Measurements from ENCODE around the gene NLRX1.
"Not testable (repeated sequence)": the region's sequence is repeated elsewhere in the genome, so short reads cannot be mapped to it uniquely, and the experiment has no call there.

The NLRX1 gene

DNA sequence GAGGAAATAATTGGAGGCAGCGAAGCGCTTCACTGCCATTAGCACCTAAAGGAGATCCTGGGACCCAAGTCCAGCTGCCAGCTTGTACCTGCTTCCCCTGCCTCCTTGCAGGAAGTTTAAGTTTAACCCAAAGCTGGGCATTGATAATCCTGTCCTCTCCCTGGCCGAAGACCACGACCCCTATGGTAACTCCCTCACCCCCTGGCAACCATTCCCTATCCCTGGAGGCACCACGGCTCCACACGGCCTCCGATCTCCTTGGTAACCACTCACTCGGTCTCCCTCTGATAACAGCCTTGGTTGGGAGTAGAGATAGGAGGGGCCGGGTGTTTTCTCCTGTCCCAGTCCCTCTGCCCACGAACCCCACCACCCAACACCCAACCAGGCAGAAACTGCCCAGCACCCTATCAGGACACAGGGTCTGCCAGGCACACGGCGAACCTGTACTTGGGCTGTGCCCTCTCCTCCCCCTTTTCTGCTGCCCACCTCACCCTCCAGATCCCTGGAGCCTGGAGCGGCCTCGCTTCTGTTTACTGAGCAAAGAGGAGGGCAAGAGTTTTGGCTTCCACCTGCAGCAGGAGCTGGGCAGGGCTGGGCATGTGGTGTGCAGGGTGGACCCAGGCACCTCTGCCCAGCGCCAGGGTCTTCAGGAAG, 17.6 kb downstream of the NLRX1 start:
- in situ Hi-C loops (cut with MboI; ENCODE audit: low sequenced_read_pairs) = no loop called here

DNA sequence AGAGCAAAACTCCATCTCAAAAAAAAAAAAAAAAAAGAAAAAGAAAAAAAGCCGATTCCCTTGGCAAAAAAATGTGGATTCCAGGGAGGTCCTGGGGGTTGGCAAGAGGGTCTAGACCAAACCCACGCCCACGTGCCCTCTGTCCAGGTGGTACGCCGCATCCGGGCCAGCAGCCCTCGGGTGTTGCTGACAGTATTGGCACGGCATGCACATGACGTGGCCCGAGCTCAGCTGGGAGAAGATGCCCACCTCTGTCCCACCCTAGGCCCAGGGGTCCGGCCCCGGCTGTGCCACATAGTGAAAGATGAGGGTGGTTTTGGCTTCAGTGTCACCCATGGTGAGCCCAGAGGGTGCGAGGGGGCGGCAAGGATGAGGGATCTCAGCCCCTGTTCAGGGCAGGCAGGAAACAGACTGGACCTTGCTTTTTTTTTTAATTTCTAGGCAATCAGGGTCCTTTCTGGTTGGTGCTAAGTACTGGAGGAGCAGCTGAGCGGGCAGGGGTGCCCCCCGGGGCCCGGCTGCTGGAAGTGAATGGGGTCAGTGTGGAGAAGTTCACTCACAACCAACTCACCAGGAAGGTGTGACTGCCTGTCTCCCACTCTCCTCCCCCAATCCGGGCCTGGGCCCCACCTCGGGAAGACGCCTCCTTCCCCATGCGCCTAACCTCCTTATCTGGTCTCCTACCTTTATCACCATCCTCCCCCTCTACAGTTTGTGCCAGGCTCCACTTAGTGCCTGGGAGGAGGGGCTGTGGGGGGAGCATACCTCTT, 18.8 kb downstream of the NLRX1 start:
- in situ Hi-C loops (cut with MboI; ENCODE audit: low sequenced_read_pairs) = no loop called here

DNA sequence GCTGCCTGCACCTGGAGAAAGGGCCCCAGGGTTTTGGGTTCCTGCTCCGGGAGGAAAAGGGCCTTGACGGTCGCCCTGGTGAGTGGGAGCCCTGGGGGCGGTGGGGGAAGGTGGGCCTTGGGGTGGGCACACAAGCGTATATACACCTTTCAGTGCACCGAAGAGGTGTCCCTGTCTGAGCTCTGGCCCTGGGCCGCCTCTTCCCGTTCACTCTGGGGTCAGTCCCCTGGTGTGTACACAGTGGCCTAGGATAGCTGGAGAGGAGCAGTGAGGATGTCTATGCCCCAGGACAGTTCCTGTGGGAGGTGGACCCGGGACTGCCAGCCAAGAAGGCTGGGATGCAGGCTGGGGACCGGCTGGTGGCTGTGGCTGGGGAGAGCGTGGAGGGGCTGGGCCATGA, 19.5 kb downstream of the NLRX1 start:
- in situ Hi-C loops (cut with MboI; ENCODE audit: low sequenced_read_pairs) = no loop called here

DNA sequence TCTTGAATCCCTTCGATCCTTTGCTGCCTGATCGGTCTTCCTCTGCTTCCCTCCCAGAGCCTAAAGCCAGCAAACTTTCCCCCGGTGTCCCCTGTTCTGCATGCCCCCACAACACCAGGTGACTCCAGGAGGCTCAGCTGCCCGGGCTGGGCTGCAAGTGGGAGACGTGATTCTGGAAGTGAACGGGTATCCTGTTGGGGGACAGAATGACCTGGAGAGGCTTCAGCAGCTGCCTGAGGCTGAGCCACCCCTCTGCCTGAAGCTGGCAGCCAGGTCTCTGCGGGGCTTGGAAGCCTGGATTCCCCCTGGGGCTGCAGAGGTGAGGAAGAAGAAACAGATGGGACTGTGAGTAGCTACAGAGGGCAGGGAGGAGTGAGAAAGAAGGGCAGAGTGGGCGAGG, 20.4 kb downstream of the NLRX1 start:
- in situ Hi-C loops (cut with MboI; ENCODE audit: low sequenced_read_pairs) = no loop called here

DNA sequence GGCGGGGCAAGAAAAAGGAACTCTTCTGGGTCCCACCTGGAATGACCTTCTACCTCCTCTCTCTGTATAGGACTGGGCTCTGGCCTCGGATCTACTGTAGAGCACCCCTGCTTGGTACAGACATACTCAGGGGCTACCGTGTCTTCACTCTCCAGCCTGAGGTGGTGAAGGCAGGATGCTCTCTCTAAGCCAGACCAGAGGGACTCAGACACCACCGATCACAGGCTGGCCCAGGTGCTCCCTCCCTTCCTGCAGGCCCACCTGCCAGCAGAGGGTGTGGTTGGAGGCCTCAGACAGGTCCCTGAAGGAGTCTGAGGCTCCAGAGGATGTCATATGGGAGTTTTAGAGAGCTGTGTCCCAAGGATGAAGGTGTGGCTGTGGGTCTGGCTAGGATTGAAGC, 20.9 kb downstream of the NLRX1 start:
- in situ Hi-C loops (cut with MboI; ENCODE audit: low sequenced_read_pairs) = no loop called here

DNA sequence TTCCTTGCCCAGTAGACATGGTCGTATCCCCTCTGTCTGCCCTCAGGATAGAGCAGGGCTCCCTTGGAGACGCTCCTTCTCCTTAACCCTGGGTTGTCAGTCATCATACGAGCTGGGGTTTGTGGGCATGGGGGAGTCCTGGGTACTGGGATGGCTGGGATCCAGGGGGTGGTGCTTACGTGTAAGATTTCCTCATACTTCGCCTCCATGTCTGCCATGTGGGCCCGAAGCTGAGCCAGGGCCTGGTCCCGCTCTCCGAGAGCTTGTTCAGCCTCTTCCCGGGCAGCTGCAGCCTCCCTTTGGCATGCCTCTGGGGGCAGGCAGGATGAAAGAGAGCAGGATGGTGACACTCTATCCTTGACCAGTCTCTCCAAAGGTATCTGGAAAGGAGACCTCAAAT, 22.0 kb downstream of the NLRX1 start:
- in situ Hi-C loops (cut with MboI; ENCODE audit: low sequenced_read_pairs) = no loop called here

DNA sequence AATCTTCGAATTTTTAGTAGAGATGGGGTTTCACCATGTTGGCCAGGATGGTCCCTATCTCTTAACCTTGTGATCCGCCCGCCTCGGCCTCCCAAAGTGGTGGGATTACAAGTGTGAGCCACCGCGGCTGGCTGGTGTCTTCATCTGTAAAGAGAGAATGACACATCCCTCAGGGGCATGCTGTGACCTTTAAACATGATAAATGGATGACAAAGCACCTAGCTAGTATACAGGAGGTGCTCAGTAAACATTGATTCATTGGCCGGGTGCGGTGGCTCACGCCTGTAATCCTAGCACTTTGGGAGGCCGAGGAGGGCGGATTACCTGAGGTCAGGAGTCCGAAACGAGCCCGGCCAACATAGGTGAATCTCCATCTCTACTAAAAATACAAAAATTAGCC, 22.7 kb downstream of the NLRX1 start:
- in situ Hi-C loops (cut with MboI; ENCODE audit: low sequenced_read_pairs) = not testable (repeated sequence)

DNA sequence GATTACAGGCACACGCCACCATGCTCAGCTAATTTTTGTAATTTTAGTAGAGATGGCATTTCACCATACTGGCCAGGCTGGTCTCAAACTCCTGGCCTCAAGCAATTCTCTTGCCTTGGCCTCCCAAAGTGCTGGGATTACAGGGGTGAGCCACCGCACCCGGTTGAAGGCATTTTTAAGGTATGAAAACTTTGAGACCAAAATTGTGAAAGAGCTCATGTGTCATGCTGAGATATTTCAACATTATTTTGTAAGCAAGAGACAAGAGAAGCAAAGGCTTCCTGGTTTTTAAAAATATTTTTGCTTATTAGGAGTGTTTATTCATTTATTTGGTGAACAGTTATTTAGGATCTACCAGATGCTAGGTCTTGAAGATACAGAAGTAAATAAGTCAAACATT, 23.6 kb downstream of the NLRX1 start:
- in situ Hi-C loops (cut with MboI; ENCODE audit: low sequenced_read_pairs) = no loop called here

DNA sequence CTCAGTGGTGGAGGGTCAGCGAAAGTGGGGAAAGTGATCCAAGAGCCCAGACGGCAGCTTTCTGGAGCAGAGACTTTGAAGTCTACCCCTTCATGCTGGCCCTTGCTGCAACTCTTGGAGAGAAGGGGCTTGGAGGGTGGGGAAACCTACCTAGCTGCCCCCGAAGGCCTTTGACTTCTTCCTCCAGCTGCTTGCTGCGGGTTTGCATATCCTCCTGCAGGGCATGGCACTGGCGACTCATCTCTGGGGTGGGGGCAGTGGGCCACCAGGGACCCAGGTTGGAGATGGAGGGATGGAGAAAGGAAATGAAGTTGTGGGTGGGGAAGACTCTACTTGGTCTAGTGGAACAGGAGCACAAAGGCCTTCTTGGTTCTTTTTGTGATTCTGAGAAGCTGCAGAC, 24.5 kb downstream of the NLRX1 start:
- in situ Hi-C loops (cut with MboI; ENCODE audit: low sequenced_read_pairs) = no loop called here

DNA sequence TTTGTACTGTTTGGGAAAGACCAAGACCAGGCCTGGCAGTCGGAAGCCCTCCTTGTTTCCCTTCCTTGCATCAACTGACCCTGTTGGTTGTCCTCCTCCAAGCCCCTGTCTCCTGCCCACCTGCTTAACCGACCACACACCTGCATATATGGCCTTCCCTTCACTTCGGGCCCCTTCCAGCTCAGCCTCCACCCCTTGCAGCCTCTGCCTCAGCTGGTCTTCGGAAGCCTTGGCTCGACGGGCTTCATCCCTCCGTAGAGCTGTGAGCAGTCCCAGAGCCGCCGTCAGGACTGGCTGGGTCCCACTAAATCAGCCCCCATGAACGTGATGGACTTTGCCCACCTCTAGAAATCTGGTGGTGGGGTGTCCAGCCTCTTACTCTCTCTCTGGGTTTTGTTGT, 25.1 kb downstream of the NLRX1 start:
- in situ Hi-C loops (cut with MboI; ENCODE audit: low sequenced_read_pairs) = no loop called here

DNA sequence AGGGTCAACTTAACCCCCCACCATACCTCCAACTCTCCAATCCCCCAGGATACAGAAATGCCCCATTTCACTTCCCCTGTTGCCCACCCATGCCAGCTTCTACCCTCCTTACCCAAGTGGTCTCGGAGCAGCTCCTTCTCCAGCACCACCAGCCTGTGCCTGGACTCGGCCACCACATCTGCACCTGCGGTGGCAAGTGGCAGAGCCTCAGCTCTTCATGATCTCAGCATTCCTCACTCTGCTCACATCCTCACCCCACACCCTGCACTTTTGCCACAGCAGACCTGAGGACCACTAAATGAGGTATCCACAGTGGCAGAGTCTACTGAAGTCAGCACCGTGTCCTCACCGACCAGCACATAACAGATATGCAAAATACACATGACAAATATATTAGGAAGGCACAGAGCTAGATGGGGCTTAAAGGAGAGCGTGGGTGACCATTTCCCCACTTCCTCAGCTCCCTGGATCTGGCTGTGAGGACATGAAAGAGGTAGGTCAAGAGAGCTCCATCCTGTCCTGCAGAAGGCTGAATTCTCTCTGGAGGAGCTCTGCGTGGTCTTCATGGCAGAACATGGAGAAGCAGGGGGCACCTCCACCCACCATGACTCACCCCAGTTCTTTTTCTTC, 26.4 kb downstream of the NLRX1 start:
- in situ Hi-C loops (cut with MboI; ENCODE audit: low sequenced_read_pairs) = no loop called here

DNA sequence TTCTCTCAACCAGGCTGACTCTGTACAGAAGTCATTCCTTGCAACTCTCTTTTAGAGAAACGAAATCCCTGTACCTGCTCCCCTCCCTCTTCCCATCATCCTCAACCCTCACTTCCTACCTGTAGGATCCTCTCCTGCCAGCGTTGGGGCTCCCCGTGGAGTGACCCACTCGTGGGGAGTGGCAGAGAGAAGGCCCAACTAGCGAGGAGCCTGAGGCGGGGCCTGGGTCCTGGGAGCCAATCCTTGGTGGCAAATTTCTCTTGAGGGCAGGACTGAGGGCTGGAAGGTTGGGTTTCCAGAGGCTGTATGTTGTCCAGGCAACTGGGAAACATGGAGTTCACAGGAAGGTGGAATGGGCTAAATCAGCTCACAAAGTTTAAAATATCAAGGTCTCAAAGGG, 27.2 kb downstream of the NLRX1 start:
- in situ Hi-C loops (cut with MboI; ENCODE audit: low sequenced_read_pairs) = no loop called here

DNA sequence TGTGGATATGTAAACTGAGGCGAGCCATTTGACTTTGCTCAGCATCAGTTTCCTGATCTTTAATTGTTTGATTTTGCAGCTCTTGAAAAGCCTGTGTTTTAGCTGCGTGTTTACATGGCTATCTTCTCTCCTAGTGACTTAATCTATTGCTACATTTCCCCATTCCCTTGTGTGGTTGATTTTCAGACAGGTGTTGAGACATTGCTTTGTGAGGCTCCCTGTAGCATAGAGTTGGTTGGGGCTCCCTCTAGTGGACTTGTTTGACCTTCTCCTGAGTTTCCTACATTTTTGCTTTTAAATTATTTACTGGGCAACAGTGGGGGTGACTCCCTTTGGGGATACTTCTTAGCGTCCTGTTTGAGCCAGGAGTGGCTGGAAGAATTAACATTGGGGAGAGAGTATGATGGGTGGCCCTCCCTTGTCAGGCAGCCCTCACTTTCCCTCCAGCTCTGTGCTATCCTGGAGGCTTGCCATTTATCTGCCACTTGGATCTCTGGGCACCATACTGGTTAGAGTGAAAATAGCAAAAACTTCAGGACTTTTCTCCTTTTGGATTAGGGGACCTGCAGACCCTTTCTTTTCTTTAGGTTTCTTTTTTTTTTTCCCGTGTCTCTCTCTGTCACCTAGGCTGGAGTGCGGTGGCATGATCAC, 28.4 kb downstream of the NLRX1 start:
- in situ Hi-C loops (cut with MboI; ENCODE audit: low sequenced_read_pairs) = no loop called here

DNA sequence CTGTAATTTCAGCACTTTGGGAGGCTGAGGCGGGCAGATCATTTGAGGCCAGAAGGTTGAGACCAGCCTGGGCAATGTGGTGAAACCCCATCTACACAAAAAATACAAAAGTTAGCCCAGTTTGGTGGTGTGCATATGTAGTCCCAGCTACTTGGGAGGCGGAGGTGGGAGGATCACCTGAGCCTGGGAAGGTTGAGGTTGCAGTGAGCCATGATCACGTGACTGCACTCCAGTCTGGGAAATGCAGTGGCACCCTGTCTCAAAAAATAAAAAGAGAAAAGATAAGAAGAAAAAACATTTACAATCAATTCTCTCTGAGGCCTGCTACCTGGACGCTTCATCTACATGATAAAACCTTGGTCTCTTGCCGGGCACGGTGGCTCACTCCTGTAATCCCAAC, 30.4 kb downstream of the NLRX1 start:
- in situ Hi-C loops (cut with MboI; ENCODE audit: low sequenced_read_pairs) = no loop called here

DNA sequence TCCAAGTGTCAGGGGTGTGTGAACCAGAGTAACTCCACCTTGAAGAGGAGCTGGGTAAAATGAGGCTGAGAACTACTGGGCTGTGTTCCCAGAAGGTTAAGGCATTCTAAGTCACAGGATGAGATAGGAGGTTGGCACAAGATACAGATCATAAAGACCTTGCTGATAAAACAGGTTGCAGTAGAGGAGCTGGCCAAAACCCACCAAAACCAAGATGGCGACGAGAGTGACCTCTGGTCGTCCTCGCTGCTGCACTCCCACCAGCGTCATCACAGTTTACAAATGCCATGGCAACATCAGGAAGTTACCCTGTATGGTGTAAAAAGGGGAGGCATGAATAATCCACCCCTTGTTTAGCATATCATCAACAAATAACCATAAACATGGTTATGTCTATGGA, 32.7 kb downstream of the NLRX1 start:
- in situ Hi-C loops (cut with MboI; ENCODE audit: low sequenced_read_pairs) = not testable (repeated sequence)

DNA sequence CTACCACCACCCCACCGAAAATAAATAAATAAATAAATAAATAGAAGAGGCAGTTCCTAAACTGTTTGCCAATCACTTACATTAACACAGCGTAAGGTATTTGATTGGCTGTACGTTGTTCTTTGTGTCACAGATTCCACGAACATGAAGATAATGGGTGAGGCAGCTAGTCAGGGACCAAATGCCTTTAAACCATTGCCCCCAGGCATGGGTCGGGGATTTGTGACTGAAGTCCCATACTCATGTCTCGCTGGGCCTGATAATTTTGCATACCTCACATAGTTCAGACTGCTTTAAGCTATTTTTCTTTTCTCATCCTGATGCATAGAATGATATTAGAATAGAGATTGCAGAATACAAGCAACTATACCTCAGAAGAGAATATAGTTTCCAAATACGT, 34.0 kb downstream of the NLRX1 start:
- in situ Hi-C loops (cut with MboI; ENCODE audit: low sequenced_read_pairs) = no loop called here

DNA sequence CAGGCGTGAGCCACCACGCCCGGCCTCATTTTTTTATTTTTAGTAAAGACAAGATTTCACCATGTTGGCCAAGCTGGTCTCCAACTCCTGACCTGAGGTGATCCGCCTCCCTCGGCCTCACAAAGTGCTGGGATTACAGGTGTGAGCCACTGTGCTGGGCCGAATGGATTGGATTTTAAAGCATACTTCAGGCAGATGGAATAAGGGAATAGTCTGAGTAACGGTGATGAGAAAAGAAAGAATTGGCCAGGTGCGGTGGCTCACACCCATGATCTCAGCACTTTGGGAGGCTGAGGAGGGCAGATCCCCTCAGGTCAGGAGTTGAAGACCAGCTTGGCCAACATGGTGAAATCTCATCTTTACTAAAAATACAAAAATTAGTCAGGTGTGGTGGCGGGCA, 35.5 kb downstream of the NLRX1 start:
- in situ Hi-C loops (cut with MboI; ENCODE audit: low sequenced_read_pairs) = no loop called here

DNA sequence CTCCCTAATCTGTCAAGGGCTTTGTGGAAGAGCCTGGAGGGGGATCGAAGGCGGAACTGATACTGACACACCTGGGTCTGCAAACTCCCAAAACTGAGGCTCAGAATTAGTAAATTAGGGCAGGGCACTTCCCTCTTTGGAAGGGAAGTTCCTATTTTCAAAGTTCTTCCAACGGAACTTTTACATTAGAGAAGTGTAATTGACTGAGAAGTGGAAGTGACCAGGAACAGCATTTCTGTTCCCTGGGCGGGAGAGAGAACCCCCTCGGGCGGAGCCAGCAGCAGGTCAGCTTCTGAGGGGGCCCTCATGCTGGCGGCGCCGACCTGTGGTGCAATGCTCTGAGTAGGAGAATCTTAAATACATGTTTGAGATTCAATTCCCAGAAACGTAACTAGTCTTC, 36.6 kb downstream of the NLRX1 start:
- in situ Hi-C loops (cut with MboI; ENCODE audit: low sequenced_read_pairs) = no loop called here

DNA sequence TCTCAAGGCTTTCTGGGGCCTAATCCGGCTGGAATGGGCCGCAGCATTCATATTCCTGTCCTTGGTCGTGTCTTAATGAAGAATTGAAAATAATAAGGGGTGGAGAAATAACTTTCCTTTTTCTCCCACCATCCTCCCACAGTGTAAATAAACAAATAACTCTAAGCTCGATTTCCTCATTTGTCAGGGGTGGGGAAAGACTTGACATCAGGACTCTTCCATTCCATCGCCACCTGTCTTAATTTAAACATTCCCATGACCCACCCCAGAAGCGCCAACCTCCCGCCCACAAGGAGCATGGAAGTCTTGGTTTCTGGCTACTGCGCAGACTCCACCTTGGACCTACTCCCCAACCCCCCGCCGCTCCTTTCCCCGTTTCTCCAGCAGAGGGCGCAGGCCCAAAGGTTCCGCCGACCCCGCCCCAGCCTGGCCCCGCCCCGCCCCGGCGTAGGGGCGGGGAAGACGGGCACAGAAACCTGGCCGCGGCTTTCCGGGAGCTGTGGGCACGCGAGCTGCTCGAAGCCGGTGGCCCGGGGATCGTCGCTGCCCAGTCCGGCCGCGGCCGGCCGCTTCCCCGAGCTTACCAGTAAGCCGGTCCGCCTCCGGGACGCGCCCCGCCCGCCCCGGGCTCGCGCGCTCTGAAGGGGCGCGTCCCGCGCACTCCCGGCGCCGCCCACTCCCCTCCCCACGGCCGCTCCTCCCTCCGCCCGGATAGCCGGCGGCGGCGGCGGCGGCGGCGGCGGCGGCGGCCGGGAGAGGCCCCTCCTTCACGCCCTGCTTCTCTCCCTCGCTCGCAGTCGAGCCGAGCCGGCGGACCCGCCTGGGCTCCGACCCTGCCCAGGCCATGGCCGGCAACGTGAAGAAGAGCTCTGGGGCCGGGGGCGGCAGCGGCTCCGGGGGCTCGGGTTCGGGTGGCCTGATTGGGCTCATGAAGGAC, 37.3 kb downstream of the NLRX1 start, which contains the start of gene CBL:
Gene CBL (plus strand): TSS at position 766 of the 937 bp plus-strand sequence. CDS start 79 bp downstream, at position 845.
- in situ Hi-C loops (cut with MboI; ENCODE audit: low sequenced_read_pairs) = no loop called here

All from HL-60/S4 (cell line).